WTC11 (cell line): Measurements from ENCODE around the gene GAS2L1. TPM values are rescaled to one million over a fixed set of nuclear protein-coding genes. Genes with fewer than 3 reads are reported as not detected.

Experiments
- AR ChIP-seq: fragments of 250-450 bp; sonication (Bioruptor Pico); IDR thresholded peaks from 2 replicates; pipeline ENCODE4 v1.9.0; 2021; ENCODE audit warnings: mild to moderate bottlenecking
- ATF3 ChIP-seq: sonication (generic); formaldehyde crosslinking; conservative IDR thresholded peaks from 2 replicates; pipeline ENCODE4 v1.8.1; 2022; ENCODE audit warnings: mild to moderate bottlenecking, missing genetic modification reagents
- CREM ChIP-seq: sonication (generic); formaldehyde crosslinking; IDR thresholded peaks from 2 replicates; pipeline ENCODE4 v1.8.1; 2022; ENCODE audit warnings: mild to moderate bottlenecking, missing genetic modification reagents, moderate library complexity
- E2F4 ChIP-seq: sonication (generic); formaldehyde crosslinking; IDR thresholded peaks from 2 replicates; pipeline ENCODE4 v1.8.1; 2022; ENCODE audit warnings: low read depth, mild to moderate bottlenecking, moderate library complexity, missing genetic modification reagents, borderline replicate concordance
- EMX1 ChIP-seq: fragments of 250-450 bp; sonication (Bioruptor Pico); IDR thresholded peaks from 2 replicates; pipeline ENCODE4 v1.8.0; 2021; ENCODE audit warnings: mild to moderate bottlenecking
- FOXJ3 ChIP-seq: sonication (generic); formaldehyde crosslinking; IDR thresholded peaks from 2 replicates; pipeline ENCODE4 v1.9.0; 2021; ENCODE audit warnings: missing genetic modification reagents, mild to moderate bottlenecking, borderline replicate concordance
- FOXP4 ChIP-seq: sonication (generic); formaldehyde crosslinking; IDR thresholded peaks from 2 replicates; pipeline ENCODE4 v1.8.0; 2022; ENCODE audit warnings: mild to moderate bottlenecking, missing genetic modification reagents
- GTF2I ChIP-seq: fragments of 250-450 bp; sonication (Bioruptor Pico); conservative IDR thresholded peaks from 2 replicates; pipeline ENCODE4 v1.4.0; 2021; ENCODE audit warnings: mild to moderate bottlenecking
- HMGA2 ChIP-seq: fragments of 250-450 bp; sonication (Bioruptor Pico); IDR thresholded peaks from 2 replicates; pipeline ENCODE4 v1.4.0; 2021; ENCODE audit warnings: mild to moderate bottlenecking, moderate library complexity
- IRF2 ChIP-seq: sonication (generic); formaldehyde crosslinking; IDR thresholded peaks from 2 replicates; pipeline ENCODE4 v1.8.0; 2022; ENCODE audit warnings: low read depth, missing genetic modification reagents, borderline replicate concordance
- JUN ChIP-seq: sonication (generic); formaldehyde crosslinking; IDR thresholded peaks from 2 replicates; pipeline ENCODE4 v1.8.0; 2023; ENCODE audit warnings: mild to moderate bottlenecking, missing genetic modification reagents
- KAT7 ChIP-seq: sonication (generic); formaldehyde crosslinking; IDR thresholded peaks from 2 replicates; pipeline ENCODE4 v1.8.1; 2023; ENCODE audit warnings: missing genetic modification reagents, mild to moderate bottlenecking, borderline replicate concordance
- MLX ChIP-seq: sonication (generic); formaldehyde crosslinking; IDR thresholded peaks from 2 replicates; pipeline ENCODE4 v1.8.1; 2023; ENCODE audit warnings: mild to moderate bottlenecking, missing genetic modification reagents, moderate library complexity
- MXD4 ChIP-seq: fragments of 250-450 bp; sonication (Bioruptor Pico); IDR thresholded peaks from 2 replicates; pipeline ENCODE4 v1.8.0; 2021; ENCODE audit warnings: mild to moderate bottlenecking, moderate library complexity, borderline replicate concordance
- NR1H2 ChIP-seq: sonication (generic); formaldehyde crosslinking; IDR thresholded peaks from 2 replicates; pipeline ENCODE4 v1.9.0; 2021; ENCODE audit warnings: mild to moderate bottlenecking, moderate library complexity, missing genetic modification reagents
- PRRX2 ChIP-seq: fragments of 250-450 bp; sonication (Bioruptor Pico); IDR thresholded peaks from 2 replicates; pipeline ENCODE4 v1.8.0; 2021; ENCODE audit warnings: mild to moderate bottlenecking
- SMAD4 ChIP-seq: sonication (generic); formaldehyde crosslinking; IDR thresholded peaks from 2 replicates; pipeline ENCODE4 v1.8.0; 2022; ENCODE audit warnings: mild to moderate bottlenecking, missing genetic modification reagents
- STAT6 ChIP-seq: sonication (generic); formaldehyde crosslinking; conservative IDR thresholded peaks from 2 replicates; pipeline ENCODE4 v1.8.1; 2023; ENCODE audit warnings: mild to moderate bottlenecking, low read depth, missing genetic modification reagents, moderate library complexity
- TEAD4 ChIP-seq: sonication (generic); formaldehyde crosslinking; IDR thresholded peaks from 2 replicates; pipeline ENCODE4 v1.8.0; 2022; ENCODE audit warnings: mild to moderate bottlenecking, missing genetic modification reagents
- ZBTB21 ChIP-seq: sonication (generic); formaldehyde crosslinking; IDR thresholded peaks from 2 replicates; pipeline ENCODE4 v1.8.1; 2023; ENCODE audit warnings: mild to moderate bottlenecking, missing genetic modification reagents, borderline replicate concordance
- ZBTB43 ChIP-seq: sonication (generic); formaldehyde crosslinking; IDR thresholded peaks from 2 replicates; pipeline ENCODE4 v1.8.1; 2023; ENCODE audit warnings: mild to moderate bottlenecking, missing genetic modification reagents
- ZMAT4 ChIP-seq: fragments of 250-450 bp; sonication (Bioruptor Pico); IDR thresholded peaks from 2 replicates; pipeline ENCODE4 v1.9.0; 2021; ENCODE audit warnings: mild to moderate bottlenecking
- ZNF232 ChIP-seq: sonication (generic); formaldehyde crosslinking; IDR thresholded peaks from 2 replicates; pipeline ENCODE4 v1.8.0; 2022; ENCODE audit warnings: mild to moderate bottlenecking, missing genetic modification reagents
- total RNA-seq: library from RNA; stranded (reverse); gene quantifications from 3 replicates; pipeline ENCODE4 v1.2.3, GENCODE V29; 2021

The GAS2L1 gene
- total RNA-seq, 1 experiment from 2014 or later, result 19.9 TPM

GRCh38 chr22:29267858-29268510 lies 38.5 kb upstream of the GAS2L1 start, which contains the start of the genes EWSR1 and RHBDD3 (continued):
- no peak for TF ChIP-seq CREM
- TF ChIP-seq EMX1 (CRISPR knock-in tag), result no peak
- no peak for TF ChIP-seq AR
- TF ChIP-seq ATF3, result no peak
- no peak for TF ChIP-seq ZMAT4 (CRISPR knock-in tag)
- no peak for TF ChIP-seq SMAD4 (CRISPR knock-in tag)
- TF ChIP-seq JUN, result no peak
- TF ChIP-seq ZBTB43 (CRISPR knock-in tag), result no peak; the same call in 1 of the 2 replicates
- no peak for TF ChIP-seq STAT6
- TF ChIP-seq NR1H2 (CRISPR knock-in tag), result no peak
- no peak for TF ChIP-seq IRF2 (CRISPR knock-in tag)
- no peak for TF ChIP-seq MLX (CRISPR knock-in tag)
- TF ChIP-seq ZNF232, result peak; percentile 80; the same call in 1 of the 2 replicates
- TF ChIP-seq FOXJ3, result no peak
- no peak for TF ChIP-seq ZBTB21 (CRISPR knock-in tag)
- TF ChIP-seq FOXP4, result peak; percentile 20; the same call in 1 of the 2 replicates
- TF ChIP-seq KAT7, result no peak
- TF ChIP-seq MXD4, result no peak
- no peak for TF ChIP-seq E2F4
- peak; percentile 18; the same call in 1 of the 2 replicates for TF ChIP-seq HMGA2
- no peak for TF ChIP-seq GTF2I (CRISPR knock-in tag)
- TF ChIP-seq TEAD4 (CRISPR knock-in tag), result no peak
- no peak for TF ChIP-seq PRRX2 (CRISPR knock-in tag)
